Astrocyte (in vitro differentiated cells and primary cell): Measurements from ENCODE around the gene KBTBD2. TPM values are rescaled to one million over a fixed set of nuclear protein-coding genes. Genes with fewer than 3 reads are reported as not detected.

ENCODE experiments used
- DNase-seq: peaks from one replicate; pipeline ENCODE4 v3.0.0-alpha.2; 2010; ENCODE audit warnings: low read depth
- FAIRE-seq: peaks from 2 replicates; lab custom pipeline; 2011; peaks lifted over from hg19 to GRCh38; lab: Jason Lieb, UNC
- H2AFZ ChIP-seq: 2 replicates; pipeline ENCODE4 v1.6.0; 2012; ENCODE audit warnings: low read depth, low read length, inconsistent platforms
- H3K27ac ChIP-seq: 2 replicates; pipeline ENCODE4 v1.5.1; 2011; ENCODE audit warnings: low read depth, low read length, inconsistent platforms
- H3K27me3 ChIP-seq: 2 replicates; pipeline ENCODE4 v1.6.0; 2011; ENCODE audit warnings: low read length, inconsistent platforms; ENCODE audit not compliant: insufficient read depth
- H3K36me3 ChIP-seq: 2 replicates; pipeline ENCODE4 v1.5.1; 2011; ENCODE audit warnings: low read length, inconsistent platforms; ENCODE audit not compliant: insufficient read depth
- H3K4me1 ChIP-seq: 2 replicates; pipeline ENCODE4 v1.5.1; 2011; ENCODE audit warnings: low read length, inconsistent platforms; ENCODE audit not compliant: insufficient read depth
- H3K4me2 ChIP-seq: 2 replicates; pipeline ENCODE4 v1.6.0; 2012; ENCODE audit warnings: low read length, inconsistent platforms
- H3K4me3 ChIP-seq: 2 replicates; pipeline ENCODE4 v1.5.1; 2011; ENCODE audit warnings: low read depth, mild to moderate bottlenecking, low read length, inconsistent platforms; ENCODE audit not compliant: insufficient read depth
- H3K79me2 ChIP-seq: 2 replicates; pipeline ENCODE4 v1.6.0; 2012; ENCODE audit warnings: mild to moderate bottlenecking, low read length, inconsistent platforms; ENCODE audit not compliant: insufficient read depth
- H3K9ac ChIP-seq: 2 replicates; pipeline ENCODE4 v1.6.0; 2012; ENCODE audit warnings: mild to moderate bottlenecking, low read length, inconsistent platforms
- H3K9me3 ChIP-seq: 2 replicates; pipeline ENCODE4 v1.5.1; 2012; ENCODE audit warnings: low read depth, mild to moderate bottlenecking, low read length, inconsistent platforms; ENCODE audit not compliant: insufficient read depth
- H4K20me1 ChIP-seq: 2 replicates; pipeline ENCODE4 v1.6.0; 2012; ENCODE audit warnings: low read length, inconsistent platforms; ENCODE audit not compliant: insufficient read depth
- H3K27ac Mint-ChIP-seq: one replicate; pipeline ENCODE4 v1.8.0; 2021; ENCODE audit warnings: mild to moderate bottlenecking, mixed read lengths; ENCODE audit not compliant: unreplicated experiment
- H3K27me3 Mint-ChIP-seq: one replicate; pipeline ENCODE4 v1.8.0; 2021; ENCODE audit warnings: low read depth, mixed read lengths; ENCODE audit not compliant: unreplicated experiment
- H3K36me3 Mint-ChIP-seq: one replicate; pipeline ENCODE4 v1.8.0; 2021; ENCODE audit warnings: low read depth, mixed read lengths; ENCODE audit not compliant: unreplicated experiment
- H3K4me1 Mint-ChIP-seq: one replicate; pipeline ENCODE4 v1.8.0; 2021; ENCODE audit warnings: low read depth, mixed read lengths; ENCODE audit not compliant: unreplicated experiment
- H3K4me3 Mint-ChIP-seq: one replicate; pipeline ENCODE4 v1.8.0; 2021; ENCODE audit warnings: mild to moderate bottlenecking, moderate library complexity, mixed read lengths; ENCODE audit not compliant: unreplicated experiment
- H3K9me3 Mint-ChIP-seq: one replicate; pipeline ENCODE4 v1.8.0; 2021; ENCODE audit warnings: mild to moderate bottlenecking, mixed read lengths; ENCODE audit not compliant: unreplicated experiment
- EZH2 ChIP-seq: IDR thresholded peaks from 2 replicates; pipeline ENCODE4 v1.6.1; 2012; ENCODE audit warnings: mild to moderate bottlenecking, low read length, inconsistent platforms; ENCODE audit not compliant: insufficient read depth
- total RNA-seq: library from RNA; stranded (reverse); gene quantifications from 2 replicates; pipeline ENCODE4 v1.2.1, GENCODE V29; 2021
- TF ChIP-seq, protein P1 (sequence below): IDR thresholded peaks from 2 replicates; pipeline ENCODE4 v1.5.1; 2011; ENCODE audit warnings: low read depth, mild to moderate bottlenecking, inconsistent platforms, low read length, moderate library complexity; ENCODE audit not compliant: insufficient read depth

The KBTBD2 gene
- total RNA-seq, 1 donor from 2014 or later = 26.9 TPM

DNA sequence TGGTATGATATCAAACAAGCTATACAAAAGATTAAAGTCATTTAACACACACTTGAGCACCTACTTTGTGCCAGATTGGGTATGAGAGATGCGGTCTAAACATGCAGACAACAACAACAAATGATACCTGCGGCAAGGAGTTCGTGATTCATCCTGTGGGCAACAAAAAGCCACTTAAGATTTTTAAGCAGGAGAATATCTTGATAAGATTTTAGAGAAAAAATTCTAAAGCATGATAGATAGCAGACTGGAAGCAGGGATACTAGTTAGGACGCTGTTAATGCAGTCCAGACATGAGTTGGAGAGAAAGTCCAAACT lies 1.6 kb upstream of the KBTBD2 start:
- H3K9ac ChIP-seq = peak overlapping the region; percentile 90
- no peaks in the 10 kb centered on the region for H3K36me3 ChIP-seq
- peaks cover 23% of the 10 kb centered on the region for H4K20me1 ChIP-seq
- FAIRE-seq = no peak
- no peaks in the 10 kb centered on the region for H3K9me3 Mint-ChIP-seq
- H3K4me3 ChIP-seq = peak overlapping the region; percentile 71
- TF ChIP-seq EZH2 = no peak
- TF ChIP-seq, protein P1, sequence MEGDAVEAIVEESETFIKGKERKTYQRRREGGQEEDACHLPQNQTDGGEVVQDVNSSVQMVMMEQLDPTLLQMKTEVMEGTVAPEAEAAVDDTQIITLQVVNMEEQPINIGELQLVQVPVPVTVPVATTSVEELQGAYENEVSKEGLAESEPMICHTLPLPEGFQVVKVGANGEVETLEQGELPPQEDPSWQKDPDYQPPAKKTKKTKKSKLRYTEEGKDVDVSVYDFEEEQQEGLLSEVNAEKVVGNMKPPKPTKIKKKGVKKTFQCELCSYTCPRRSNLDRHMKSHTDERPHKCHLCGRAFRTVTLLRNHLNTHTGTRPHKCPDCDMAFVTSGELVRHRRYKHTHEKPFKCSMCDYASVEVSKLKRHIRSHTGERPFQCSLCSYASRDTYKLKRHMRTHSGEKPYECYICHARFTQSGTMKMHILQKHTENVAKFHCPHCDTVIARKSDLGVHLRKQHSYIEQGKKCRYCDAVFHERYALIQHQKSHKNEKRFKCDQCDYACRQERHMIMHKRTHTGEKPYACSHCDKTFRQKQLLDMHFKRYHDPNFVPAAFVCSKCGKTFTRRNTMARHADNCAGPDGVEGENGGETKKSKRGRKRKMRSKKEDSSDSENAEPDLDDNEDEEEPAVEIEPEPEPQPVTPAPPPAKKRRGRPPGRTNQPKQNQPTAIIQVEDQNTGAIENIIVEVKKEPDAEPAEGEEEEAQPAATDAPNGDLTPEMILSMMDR = no peak
- H3K27me3 Mint-ChIP-seq = no peaks in the 10 kb centered on the region
- peak; percentile 12 for DNase-seq
- H3K4me2 ChIP-seq = peak overlapping the region; percentile 94
- H3K4me1 ChIP-seq = peaks cover 19% of the 10 kb centered on the region
- no peaks in the 10 kb centered on the region for H3K36me3 Mint-ChIP-seq
- peaks cover 31% of the 10 kb centered on the region for H3K4me1 Mint-ChIP-seq
- H2AFZ ChIP-seq = peak overlapping the region; percentile 64
- peak overlapping the region; percentile 86 for H3K4me3 Mint-ChIP-seq
- H3K27ac Mint-ChIP-seq = peak overlapping the region; percentile 96
- H3K9me3 ChIP-seq = no peaks in the 10 kb centered on the region
- H3K27me3 ChIP-seq = no peaks in the 10 kb centered on the region
- peaks cover 29% of the 10 kb centered on the region for H3K79me2 ChIP-seq
- H3K27ac ChIP-seq = no peak overlapping the region

DNA sequence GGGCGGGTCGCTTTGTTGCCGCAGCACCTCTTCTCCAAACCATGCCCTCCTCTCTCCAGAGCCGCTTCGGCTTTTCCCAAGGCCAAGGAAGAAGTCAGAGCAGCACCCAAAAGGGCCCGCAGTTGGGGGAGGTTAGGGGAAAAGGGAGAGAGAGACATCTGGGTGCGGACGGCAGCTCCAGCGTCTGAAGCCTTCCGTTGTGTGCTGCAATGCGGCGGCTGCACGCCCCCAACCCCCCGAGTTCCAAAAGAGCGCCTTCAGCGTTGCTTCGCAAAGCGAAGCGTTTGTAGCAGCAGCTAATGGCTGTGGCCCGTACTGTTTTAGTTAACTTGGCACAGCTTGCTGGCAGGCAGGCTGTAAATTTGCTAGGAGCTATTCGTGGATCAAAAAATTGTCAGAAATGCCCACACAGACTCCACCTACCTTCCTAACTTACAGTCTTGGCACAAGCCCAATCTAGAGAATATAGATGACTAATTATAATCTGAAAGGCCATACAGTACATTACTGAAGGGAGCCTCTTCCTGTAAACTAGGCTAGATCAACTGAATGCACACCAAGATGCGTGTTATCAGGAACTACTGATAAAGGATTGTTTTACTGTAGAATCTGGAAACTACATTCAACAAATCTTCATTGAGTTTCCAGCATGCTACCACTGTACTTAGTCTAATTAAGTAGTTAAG lies 1.1 kb upstream of the KBTBD2 start:
- H3K9me3 ChIP-seq = no peaks in the 10 kb centered on the region
- H4K20me1 ChIP-seq = peaks cover 28% of the 10 kb centered on the region
- H3K4me3 ChIP-seq = peak overlapping the region; percentile 71
- FAIRE-seq (no peak), DNase-seq (peak; percentile 54)
- H3K4me2 ChIP-seq = peak overlapping the region; percentile 94
- H2AFZ ChIP-seq = peak overlapping the region; percentile 64
- H3K27me3 Mint-ChIP-seq = no peaks in the 10 kb centered on the region
- TF ChIP-seq EZH2 = no peak
- TF ChIP-seq, protein P1 = no peak
- peak overlapping the region; percentile 86 for H3K4me3 Mint-ChIP-seq
- peaks cover 34% of the 10 kb centered on the region for H3K79me2 ChIP-seq
- H3K9ac ChIP-seq = peak overlapping the region; percentile 90
- H3K36me3 ChIP-seq = no peaks in the 10 kb centered on the region
- H3K27me3 ChIP-seq = no peaks in the 10 kb centered on the region
- peak overlapping the region; percentile 96 for H3K27ac Mint-ChIP-seq
- H3K36me3 Mint-ChIP-seq = no peaks in the 10 kb centered on the region
- H3K9me3 Mint-ChIP-seq = no peaks in the 10 kb centered on the region
- H3K27ac ChIP-seq = peak overlapping the region; percentile 91
- H3K4me1 ChIP-seq = peaks cover 19% of the 10 kb centered on the region
- H3K4me1 Mint-ChIP-seq = peaks cover 36% of the 10 kb centered on the region
